HAP-1 (cell line): ENCODE results near the gene GLOD4.

Source experiments
- DNase-seq, 2 experiments: peaks; one replicate each; pipeline ENCODE4 v3.0.0-alpha.2; 2016 to 2020; ENCODE audit warnings: low spot score in 2 of 2
- H3K27me3 ChIP-seq: fragments of 250-450 bp; sonication (Bioruptor Pico); 2 replicates; pipeline ENCODE4 v1.5.1; 2020; ENCODE audit warnings: low read depth, mild to moderate bottlenecking, moderate library complexity
- H3K36me3 ChIP-seq: fragments of 250-450 bp; sonication (Bioruptor Pico); replicated peaks from 2 replicates; pipeline ENCODE4 v1.5.1; 2020; ENCODE audit warnings: mild to moderate bottlenecking
- H3K4me1 ChIP-seq: fragments of 250-450 bp; sonication (Bioruptor Pico); 2 replicates; pipeline ENCODE4 v1.5.1; 2020; ENCODE audit warnings: mild to moderate bottlenecking
- H3K4me3 ChIP-seq: fragments of 250-450 bp; sonication (Bioruptor Pico); 2 replicates; pipeline ENCODE4 v1.5.1; 2020; ENCODE audit warnings: mild to moderate bottlenecking, moderate library complexity
- H3K9me3 ChIP-seq: fragments of 250-450 bp; sonication (Bioruptor Pico); 2 replicates; pipeline ENCODE4 v1.5.1; 2020; ENCODE audit warnings: mild to moderate bottlenecking, moderate library complexity
- in situ Hi-C: fragments of 300-500 bp; cut with MboI; formaldehyde crosslinking; loops from 3 replicates; pipeline ENCODE4 v1.14.3; 2020; ENCODE audit warnings: low sequenced_read_pairs, inconsistent platforms, mixed read lengths

Gene GLOD4

GRCh38 chr17:732067-732901 is 49.8 kb downstream of the GLOD4 start, which contains the start of gene TLCD3A:
TLCD3A (plus strand) TSS chr17:732596; CDS start chr17:732648, 52 bp downstream.
- Histone ChIP-seq H3K9me3 (no peaks in the 10 kb centered on the region), H3K4me1 (peaks cover 22% of the 10 kb centered on the region), H3K27me3 (no peaks in the 10 kb centered on the region), H3K36me3 (peaks cover 28% of the 10 kb centered on the region), H3K4me3 (peak within 1 kb of the TSS; percentile 68)
- peak; percentile 34 to 84 for DNase-seq
- in situ Hi-C loops = no loop called here

GRCh38 chr17:731644-732066 is 50.4 kb downstream of the GLOD4 start:
- Histone ChIP-seq H3K27me3 (no peaks in the 10 kb centered on the region), H3K4me1 (peaks cover 19% of the 10 kb centered on the region), H3K4me3 (peak overlapping the region; percentile 68), H3K9me3 (no peaks in the 10 kb centered on the region), H3K36me3 (peaks cover 24% of the 10 kb centered on the region)
- DNase-seq = no peak
- in situ Hi-C loops = no loop called here

DNA sequence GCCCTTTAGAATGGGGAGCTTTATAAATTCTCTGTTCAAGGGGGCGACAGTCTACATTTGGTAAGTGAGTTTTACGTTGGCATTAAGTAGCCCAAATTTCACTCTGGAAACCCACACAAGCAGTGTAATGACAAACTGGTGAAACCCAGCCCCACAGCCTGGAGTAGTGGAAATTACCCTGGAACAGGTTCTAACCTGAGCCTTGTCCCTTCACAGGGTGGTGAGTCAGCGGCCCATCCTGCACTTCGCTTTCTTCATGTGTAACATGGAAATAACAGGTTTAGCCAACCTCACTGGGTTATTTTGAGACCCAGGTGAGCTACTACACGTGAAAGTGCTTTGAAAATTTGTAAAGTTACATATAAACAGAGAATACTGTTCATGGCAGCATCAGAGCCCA is 53.2 kb downstream of the GLOD4 start:
- no peaks in the 10 kb centered on the region for H3K9me3 ChIP-seq
- H3K36me3 ChIP-seq = 0 out of 2 replicates have a peak, but pooled peaks cover 3% of the 10 kb centered on the region
- in situ Hi-C loops = no loop called here
- no peak for DNase-seq
- H3K4me1 ChIP-seq = peaks cover 14% of the 10 kb centered on the region
- no peaks in the 10 kb centered on the region for H3K27me3 ChIP-seq
- H3K4me3 ChIP-seq = no peak overlapping the region

DNA sequence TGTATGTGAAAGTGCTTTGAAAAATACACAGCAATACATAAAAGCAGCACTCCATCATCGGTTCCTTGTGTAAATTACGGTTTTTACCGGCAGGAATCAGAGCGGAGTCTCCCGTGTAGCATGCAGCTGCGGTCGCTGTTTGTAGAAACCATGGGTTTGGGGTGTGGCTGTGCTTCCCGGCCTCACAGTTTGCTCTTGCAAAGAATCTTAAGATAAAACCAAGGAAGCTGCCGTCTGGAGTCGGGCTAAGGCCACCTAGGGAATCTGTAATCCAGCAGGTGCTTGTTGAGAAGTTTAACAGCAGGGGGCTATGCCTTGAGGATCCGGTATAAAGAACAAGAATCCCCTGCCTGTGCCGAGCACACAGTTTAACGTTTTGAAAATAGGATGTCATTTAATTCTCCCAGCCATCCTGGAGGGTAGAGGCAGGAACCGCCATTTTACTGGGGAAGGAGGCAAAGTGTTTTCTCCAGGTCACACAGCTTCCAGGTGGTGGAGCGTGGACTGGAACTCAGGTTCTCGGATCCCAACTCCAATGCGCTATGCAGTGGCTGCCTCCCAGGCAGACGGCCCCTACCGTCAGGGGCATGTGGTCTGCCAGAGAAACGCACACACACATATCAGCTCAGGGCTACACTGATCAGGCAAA is 55.7 kb downstream of the GLOD4 start:
- Histone ChIP-seq H3K9me3 (no peaks in the 10 kb centered on the region), H3K36me3 (no peaks in the 10 kb centered on the region), H3K4me1 (peaks cover 7% of the 10 kb centered on the region), H3K27me3 (no peaks in the 10 kb centered on the region), H3K4me3 (no peak overlapping the region)
- DNase-seq = no peak
- in situ Hi-C loops = no loop called here

DNA sequence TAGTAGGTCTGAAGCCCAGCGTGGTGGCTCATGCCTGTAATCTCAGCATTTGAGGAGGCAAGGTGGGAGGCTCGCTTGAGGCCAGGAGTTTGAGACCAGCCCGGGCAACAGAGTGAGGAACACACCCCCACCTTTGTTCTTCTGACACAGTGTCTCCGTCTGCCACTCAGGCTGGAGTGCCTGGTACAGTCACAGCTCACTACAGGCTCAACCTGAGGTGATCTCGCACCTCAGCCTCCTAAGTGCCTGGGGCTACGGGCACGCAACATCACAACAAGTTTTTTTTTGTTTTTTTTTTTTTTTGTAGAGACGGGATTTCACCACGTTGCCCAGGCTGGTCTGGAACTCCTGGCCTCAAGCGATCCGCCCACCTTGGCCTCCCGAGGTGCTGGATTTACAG is 56.3 kb downstream of the GLOD4 start:
- no peaks in the 10 kb centered on the region for H3K9me3 ChIP-seq
- H3K4me3 ChIP-seq = no peak overlapping the region
- in situ Hi-C loops = no loop called here
- peaks cover under 1% of the 10 kb centered on the region for H3K4me1 ChIP-seq
- no peaks in the 10 kb centered on the region for H3K36me3 ChIP-seq
- no peak for DNase-seq
- H3K27me3 ChIP-seq = no peaks in the 10 kb centered on the region

- Histone ChIP-seq H3K36me3 (no peaks in the 10 kb centered on the region), H3K4me3 (no peak overlapping the region), H3K27me3 (no peaks in the 10 kb centered on the region), H3K4me1 (no peaks in the 10 kb centered on the region), H3K9me3 (no peaks in the 10 kb centered on the region)
- no peak for DNase-seq
- in situ Hi-C loops = no loop called here
Measured at GRCh38 chr17:725084-725483, 57.0 kb downstream of the GLOD4 start.

GRCh38 chr17:721540-721937 is 60.5 kb downstream of the GLOD4 start:
- no peaks in the 10 kb centered on the region for H3K9me3 ChIP-seq
- no peaks in the 10 kb centered on the region; the same call in 1 of the 2 replicates for H3K4me1 ChIP-seq
- H3K4me3 ChIP-seq = no peak overlapping the region
- in situ Hi-C loops = no loop called here
- H3K36me3 ChIP-seq = no peaks in the 10 kb centered on the region
- DNase-seq = no peak
- no peaks in the 10 kb centered on the region for H3K27me3 ChIP-seq

- Histone ChIP-seq H3K4me3 (no peak overlapping the region), H3K36me3 (no peaks in the 10 kb centered on the region), H3K9me3 (no peaks in the 10 kb centered on the region), H3K4me1 (no peaks in the 10 kb centered on the region; the same call in 1 of the 2 replicates), H3K27me3 (no peaks in the 10 kb centered on the region)
- no peak for DNase-seq
- in situ Hi-C loops = no loop called here
Measured at GRCh38 chr17:720706-721539, 61.2 kb downstream of the GLOD4 start.

GRCh38 chr17:718075-718474 is 64.0 kb downstream of the GLOD4 start:
- Histone ChIP-seq H3K4me3 (no peak overlapping the region), H3K27me3 (no peaks in the 10 kb centered on the region), H3K4me1 (peaks cover 2% of the 10 kb centered on the region), H3K9me3 (no peaks in the 10 kb centered on the region), H3K36me3 (no peaks in the 10 kb centered on the region)
- in situ Hi-C loops = no loop called here
- no peak for DNase-seq
